OCI-LY3 (cell line): ENCODE data around the gene OR8H1.

Source experiments
- H2AFZ ChIP-seq: fragments of 200-600, 300-600 bp; shearing (Covaris generic); 2 replicates; pipeline ENCODE4 v1.6.0; 2014; ENCODE audit warnings: antibody characterized with exemption, low read depth, low read length
- H3K27ac ChIP-seq: fragments of 200-600, 300-600 bp; sonication (generic); 2 replicates; pipeline ENCODE4 v1.5.1; 2014; ENCODE audit warnings: mild to moderate bottlenecking, low read length, moderate library complexity, mixed read lengths
- H3K27me3 ChIP-seq: fragments of 200-600, 300-600 bp; sonication (generic); 2 replicates; pipeline ENCODE4 v1.6.1; 2014; ENCODE audit warnings: low read depth, low read length, mixed read lengths
- H3K36me3 ChIP-seq: fragments of 200-600, 300-600 bp; sonication (generic); replicated peaks from 2 replicates; pipeline ENCODE3; 2014; ENCODE audit warnings: low read depth, low read length, mixed read lengths
- H3K4me1 ChIP-seq: fragments of 300-600, 200-600 bp; sonication (generic); 2 replicates; pipeline ENCODE4 v1.6.1; 2014; ENCODE audit warnings: low read length, mixed read lengths
- H3K4me2 ChIP-seq: fragments of 200-600, 300-600 bp; sonication (generic); 2 replicates; pipeline ENCODE4 v1.6.1; 2014; ENCODE audit warnings: low read length, mixed read lengths
- H3K4me3 ChIP-seq: fragments of 300-600, 200-600 bp; sonication (generic); 2 replicates; pipeline ENCODE4 v1.5.1; 2014; ENCODE audit warnings: antibody characterized with exemption, mild to moderate bottlenecking, low read length, moderate library complexity
- H3K79me2 ChIP-seq: fragments of 300-600, 200-600 bp; shearing (Covaris generic); 2 replicates; pipeline ENCODE4 v1.6.1; 2014; ENCODE audit warnings: mild to moderate bottlenecking, low read length, mixed read lengths
- H3K9ac ChIP-seq: fragments of 300-600, 200-600 bp; shearing (Covaris generic); 2 replicates; pipeline ENCODE4 v1.6.0; 2014; ENCODE audit warnings: mild to moderate bottlenecking, low read length, moderate library complexity
- H3K9me3 ChIP-seq: fragments of 200-600, 300-600 bp; shearing (Covaris generic); 2 replicates; pipeline ENCODE4 v1.6.1; 2014; ENCODE audit warnings: low read length, mixed read lengths; ENCODE audit not compliant: insufficient read depth
- H4K20me1 ChIP-seq: fragments of 200-600, 300-600 bp; sonication (generic); 2 replicates; pipeline ENCODE4 v1.6.1; 2016; ENCODE audit warnings: low read length, mixed read lengths; ENCODE audit not compliant: insufficient read depth
- CTCF ChIP-seq: fragments of 200-600, 300-600 bp; sonication (generic); IDR thresholded peaks from 2 replicates; pipeline ENCODE4 v1.5.1; 2014; ENCODE audit warnings: antibody characterized with exemption, low read length, low read depth
- EZH2phosphoT487 ChIP-seq: fragments of 200-600 bp; shearing (Covaris generic); IDR thresholded peaks from 2 replicates; pipeline ENCODE4 v1.6.1; 2018; ENCODE audit warnings: antibody characterized with exemption, mixed run types, low read depth

Gene OR8H1

DNA sequence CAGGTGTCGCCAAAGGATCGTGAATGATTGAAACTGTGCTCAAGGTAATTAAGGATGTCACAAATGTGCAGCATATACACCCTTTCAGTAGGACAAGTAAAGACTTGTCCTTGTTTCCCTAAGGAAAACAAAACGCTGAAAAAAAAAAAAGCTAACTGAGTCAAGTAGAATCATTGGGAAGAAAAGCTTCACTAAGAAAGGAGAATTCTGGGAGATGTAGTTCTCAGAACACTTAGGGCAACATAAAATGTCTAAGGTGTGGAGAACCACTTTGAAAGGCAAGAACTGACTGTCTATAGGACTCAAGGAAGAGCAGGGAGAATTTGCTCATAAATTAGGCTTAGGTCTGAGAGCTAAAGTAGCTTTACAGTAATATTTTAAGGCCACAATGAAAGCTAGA lies 21.0 kb downstream of the OR8H1 start:
- H3K36me3 ChIP-seq = no peaks in the 10 kb centered on the region
- H3K4me1 ChIP-seq = no peaks in the 10 kb centered on the region
- no peak overlapping the region for H3K27ac ChIP-seq
- no peaks in the 10 kb centered on the region for H3K79me2 ChIP-seq
- no peaks in the 10 kb centered on the region for H3K27me3 ChIP-seq
- no peak overlapping the region for H3K4me2 ChIP-seq
- H3K4me3 ChIP-seq = no peak overlapping the region
- H3K9me3 ChIP-seq = peaks cover 3% of the 10 kb centered on the region; the same call in 1 of the 2 replicates
- H2AFZ ChIP-seq = no peak overlapping the region
- no peaks in the 10 kb centered on the region for H4K20me1 ChIP-seq
- H3K9ac ChIP-seq = no peak overlapping the region
- TF ChIP-seq CTCF = no peak
- TF ChIP-seq EZH2phosphoT487 = no peak

DNA sequence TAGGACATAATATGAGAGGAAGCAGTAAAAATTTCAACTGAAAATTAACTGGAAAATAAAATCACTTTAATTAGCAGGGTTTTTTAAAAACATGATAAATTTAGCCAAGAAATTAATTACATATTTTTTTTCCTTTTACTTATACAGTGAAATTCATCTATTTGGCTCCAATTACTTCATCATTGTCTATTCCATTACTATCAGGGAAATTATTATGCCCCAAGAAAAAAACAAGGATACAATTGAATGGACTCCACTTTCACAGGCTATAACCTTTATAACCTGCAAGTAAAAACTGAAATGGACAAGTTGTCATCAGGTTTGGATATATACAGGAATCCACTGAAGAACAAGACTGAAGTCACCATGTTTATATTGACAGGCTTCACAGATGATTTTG lies 40.1 kb downstream of the OR8H1 start, which contains the start of gene OR5T3:
Gene OR5T3, plus strand, starts transcription at position 301 of the 400 bp plus-strand sequence. Its CDS starts 0 bp downstream, at position 301.
- TF ChIP-seq EZH2phosphoT487 = no peak
- TF ChIP-seq CTCF = no peak
- H4K20me1 ChIP-seq = no peaks in the 10 kb centered on the region
- H3K4me3 ChIP-seq = no peak within 1 kb of the TSS
- H2AFZ ChIP-seq = no peak within 1 kb of the TSS
- no peak within 1 kb of the TSS for H3K9ac ChIP-seq
- H3K36me3 ChIP-seq = no peaks in the 10 kb centered on the region
- 0 out of 2 replicates have a peak, but pooled peaks cover 5% of the 10 kb centered on the region for H3K4me1 ChIP-seq
- H3K27me3 ChIP-seq = no peaks in the 10 kb centered on the region
- no peaks in the 10 kb centered on the region for H3K79me2 ChIP-seq
- no peak within 1 kb of the TSS for H3K27ac ChIP-seq
- H3K4me2 ChIP-seq = no peak within 1 kb of the TSS
- no peaks in the 10 kb centered on the region for H3K9me3 ChIP-seq
